ENCODE results near the gene RCCD1.
"Not testable (repeated sequence)": the region's sequence is repeated elsewhere in the genome, so short reads cannot be mapped to it uniquely, and the experiment has no call there.

DNA sequence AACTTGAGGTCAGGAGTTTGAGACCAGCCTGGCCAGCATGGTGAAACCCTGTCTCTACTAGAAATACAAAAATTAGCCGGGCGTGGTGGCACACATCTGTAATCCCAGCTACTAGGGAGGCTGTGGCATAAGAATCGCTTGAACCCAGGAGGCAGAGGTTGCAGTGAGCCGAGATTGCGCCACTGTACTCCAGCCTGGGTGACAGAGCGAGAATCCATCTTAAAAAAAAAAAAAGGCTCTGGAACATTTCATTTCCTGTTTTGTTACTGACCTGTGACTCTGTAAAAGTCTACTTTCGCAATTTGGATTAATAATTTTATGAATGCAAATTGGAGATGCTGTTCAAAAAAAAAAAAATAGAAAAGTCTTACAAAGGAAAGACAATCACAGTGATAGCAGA lies 26.6 kb upstream of the RCCD1 start:
- TF ChIP-seq, protein P1, sequence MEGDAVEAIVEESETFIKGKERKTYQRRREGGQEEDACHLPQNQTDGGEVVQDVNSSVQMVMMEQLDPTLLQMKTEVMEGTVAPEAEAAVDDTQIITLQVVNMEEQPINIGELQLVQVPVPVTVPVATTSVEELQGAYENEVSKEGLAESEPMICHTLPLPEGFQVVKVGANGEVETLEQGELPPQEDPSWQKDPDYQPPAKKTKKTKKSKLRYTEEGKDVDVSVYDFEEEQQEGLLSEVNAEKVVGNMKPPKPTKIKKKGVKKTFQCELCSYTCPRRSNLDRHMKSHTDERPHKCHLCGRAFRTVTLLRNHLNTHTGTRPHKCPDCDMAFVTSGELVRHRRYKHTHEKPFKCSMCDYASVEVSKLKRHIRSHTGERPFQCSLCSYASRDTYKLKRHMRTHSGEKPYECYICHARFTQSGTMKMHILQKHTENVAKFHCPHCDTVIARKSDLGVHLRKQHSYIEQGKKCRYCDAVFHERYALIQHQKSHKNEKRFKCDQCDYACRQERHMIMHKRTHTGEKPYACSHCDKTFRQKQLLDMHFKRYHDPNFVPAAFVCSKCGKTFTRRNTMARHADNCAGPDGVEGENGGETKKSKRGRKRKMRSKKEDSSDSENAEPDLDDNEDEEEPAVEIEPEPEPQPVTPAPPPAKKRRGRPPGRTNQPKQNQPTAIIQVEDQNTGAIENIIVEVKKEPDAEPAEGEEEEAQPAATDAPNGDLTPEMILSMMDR (IDR thresholded peaks at IDR 0.05; ENCODE audit: low read depth, low read length, poor library complexity, severe bottlenecking): not testable (repeated sequence)
- not testable (repeated sequence) for TF ChIP-seq EZH2phosphoT487 (IDR thresholded peaks at IDR 0.05; ENCODE audit: borderline replicate concordance, low read length)

All from DOHH2 (cell line).